AG09319 (cell line): ENCODE measurements around the gene PURA.

Experiments used
- DNase-seq: peaks from one replicate; pipeline ENCODE4 v3.0.0-alpha.2; 2010; ENCODE audit warnings: low read depth; ENCODE audit errors: extremely low read depth
- CTCF ChIP-seq: IDR thresholded peaks from 2 replicates; pipeline ENCODE4 v1.5.1; 2011; ENCODE audit warnings: low read depth, mild to moderate bottlenecking, inconsistent platforms, low read length, moderate library complexity

Gene PURA

GRCh38 chr5:140162781-140163180 lies 48.9 kb downstream of the PURA start:
- TF ChIP-seq CTCF = no peak
- no peak for DNase-seq

GRCh38 chr5:140165101-140165922 lies 51.4 kb downstream of the PURA start:
- no peak for DNase-seq
- TF ChIP-seq CTCF = no peak

- no peak for TF ChIP-seq CTCF
- no peak for DNase-seq
Measured at GRCh38 chr5:140165923-140166270, 52.0 kb downstream of the PURA start.

GRCh38 chr5:140166911-140167310 lies 53.0 kb downstream of the PURA start:
- DNase-seq = no peak
- no peak for TF ChIP-seq CTCF

- no peak for DNase-seq
- no peak for TF ChIP-seq CTCF
Measured at GRCh38 chr5:140168371-140168770, 54.5 kb downstream of the PURA start.

GRCh38 chr5:140169410-140169809 lies 55.5 kb downstream of the PURA start:
- DNase-seq = no peak
- no peak; the same call in 1 of the 2 replicates for TF ChIP-seq CTCF

GRCh38 chr5:140172483-140172882 lies 58.6 kb downstream of the PURA start:
- no peak for DNase-seq
- TF ChIP-seq CTCF = no peak
